CD4-positive, CD25-positive, alpha-beta regulatory T cell (primary cell): ENCODE measurements around the gene TTF1. TPM values are rescaled to one million over a fixed set of nuclear protein-coding genes. Genes with fewer than 3 reads are reported as not detected.

Experiments used
- polyA plus RNA-seq, 4 donors: library from polyadenylated mRNA; unstranded; fragments of 300-500 nt; fragmentation: Illumina TruSeq; gene quantifications; one replicate each; pipeline ENCODE4 v1.2.3, GENCODE V29; 2021
- total RNA-seq: library from RNA; stranded (reverse); gene quantifications from one replicate; pipeline ENCODE4 v1.2.3, GENCODE V29; 2022

The TTF1 gene
- total and polyA plus RNA-seq, 5 donors from 2014 or later, result 5.1 to 16.9 (median 6.3) TPM

Other genes starting within 250 kb of the TTF1 start
- 14.7 TPM for gene NTNG2, start 244.8 kb downstream of the TTF1 start, total RNA-seq
- gene NTNG2, start 244.8 kb downstream of the TTF1 start, polyA plus RNA-seq, result 1 to 10 TPM in 2 of 4 donors, under 1 TPM in 2; 0.50 to 1.2 (median 1.1) TPM
- 70.5 TPM for gene SETX, start 51.9 kb downstream of the TTF1 start, total RNA-seq
- 10 to 100 TPM; 22.6 to 31.3 (median 27.3) TPM for gene SETX, start 51.9 kb downstream of the TTF1 start, polyA plus RNA-seq
- gene CFAP77, start 3.4 kb upstream of the TTF1 start, total RNA-seq, result not detected
- gene CFAP77, start 3.4 kb upstream of the TTF1 start, polyA plus RNA-seq, result not detected
- gene BARHL1, start 175.8 kb upstream of the TTF1 start, total RNA-seq, result not detected
- not detected for gene BARHL1, start 175.8 kb upstream of the TTF1 start, polyA plus RNA-seq